WI38 (cell line): ENCODE results near the gene SCP2.

Source experiments
- H3K4me3 ChIP-seq: 2 replicates; pipeline ENCODE4 v1.5.1; 2011; ENCODE audit warnings: low read depth, mild to moderate bottlenecking, control low read depth, low read length
- CTCF ChIP-seq: IDR thresholded peaks from 2 replicates; pipeline ENCODE4 v1.5.1; 2012; ENCODE audit warnings: low read depth, mild to moderate bottlenecking, control low read depth, low read length

Gene SCP2

GRCh38 chr1:53051676-53052075 is 124.6 kb downstream of the SCP2 start:
- TF ChIP-seq CTCF = no peak
- no peak overlapping the region for H3K4me3 ChIP-seq

GRCh38 chr1:53057127-53057526 is 130.1 kb downstream of the SCP2 start:
- TF ChIP-seq CTCF = no peak
- H3K4me3 ChIP-seq = no peak overlapping the region

GRCh38 chr1:53060579-53060978 is 133.5 kb downstream of the SCP2 start:
- no peak overlapping the region for H3K4me3 ChIP-seq

GRCh38 chr1:53061123-53061858 is 134.2 kb downstream of the SCP2 start:
- H3K4me3 ChIP-seq = peak overlapping the region; percentile 70
- TF ChIP-seq CTCF = no peak

More at GRCh38 chr1:53060579-53060978, 133.5 kb downstream of the SCP2 start:
- TF ChIP-seq CTCF = no peak

- peak within 1 kb of the TSS; percentile 70 for H3K4me3 ChIP-seq
- no peak for TF ChIP-seq CTCF
Measured at GRCh38 chr1:53061859-53062707, 135.0 kb downstream of the SCP2 start, which contains the start of gene PODN. Gene PODN, plus strand, starts transcription at chr1:53062213. Its CDS starts 7,643 bp downstream, at chr1:53069856.

GRCh38 chr1:53062708-53063591 is 135.9 kb downstream of the SCP2 start:
- peak overlapping the region; percentile 70 for H3K4me3 ChIP-seq
- no peak for TF ChIP-seq CTCF
